GM12872 (cell line): ENCODE results near the gene CENPB.

Source experiments
- TF ChIP-seq, protein P1 (sequence below): IDR thresholded peaks from 3 replicates; pipeline ENCODE4 v1.5.1; 2011; ENCODE audit warnings: low read depth, mild to moderate bottlenecking, low read length, moderate library complexity; ENCODE audit not compliant: insufficient read depth

The CENPB gene, protein sequence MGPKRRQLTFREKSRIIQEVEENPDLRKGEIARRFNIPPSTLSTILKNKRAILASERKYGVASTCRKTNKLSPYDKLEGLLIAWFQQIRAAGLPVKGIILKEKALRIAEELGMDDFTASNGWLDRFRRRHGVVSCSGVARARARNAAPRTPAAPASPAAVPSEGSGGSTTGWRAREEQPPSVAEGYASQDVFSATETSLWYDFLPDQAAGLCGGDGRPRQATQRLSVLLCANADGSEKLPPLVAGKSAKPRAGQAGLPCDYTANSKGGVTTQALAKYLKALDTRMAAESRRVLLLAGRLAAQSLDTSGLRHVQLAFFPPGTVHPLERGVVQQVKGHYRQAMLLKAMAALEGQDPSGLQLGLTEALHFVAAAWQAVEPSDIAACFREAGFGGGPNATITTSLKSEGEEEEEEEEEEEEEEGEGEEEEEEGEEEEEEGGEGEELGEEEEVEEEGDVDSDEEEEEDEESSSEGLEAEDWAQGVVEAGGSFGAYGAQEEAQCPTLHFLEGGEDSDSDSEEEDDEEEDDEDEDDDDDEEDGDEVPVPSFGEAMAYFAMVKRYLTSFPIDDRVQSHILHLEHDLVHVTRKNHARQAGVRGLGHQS

DNA sequence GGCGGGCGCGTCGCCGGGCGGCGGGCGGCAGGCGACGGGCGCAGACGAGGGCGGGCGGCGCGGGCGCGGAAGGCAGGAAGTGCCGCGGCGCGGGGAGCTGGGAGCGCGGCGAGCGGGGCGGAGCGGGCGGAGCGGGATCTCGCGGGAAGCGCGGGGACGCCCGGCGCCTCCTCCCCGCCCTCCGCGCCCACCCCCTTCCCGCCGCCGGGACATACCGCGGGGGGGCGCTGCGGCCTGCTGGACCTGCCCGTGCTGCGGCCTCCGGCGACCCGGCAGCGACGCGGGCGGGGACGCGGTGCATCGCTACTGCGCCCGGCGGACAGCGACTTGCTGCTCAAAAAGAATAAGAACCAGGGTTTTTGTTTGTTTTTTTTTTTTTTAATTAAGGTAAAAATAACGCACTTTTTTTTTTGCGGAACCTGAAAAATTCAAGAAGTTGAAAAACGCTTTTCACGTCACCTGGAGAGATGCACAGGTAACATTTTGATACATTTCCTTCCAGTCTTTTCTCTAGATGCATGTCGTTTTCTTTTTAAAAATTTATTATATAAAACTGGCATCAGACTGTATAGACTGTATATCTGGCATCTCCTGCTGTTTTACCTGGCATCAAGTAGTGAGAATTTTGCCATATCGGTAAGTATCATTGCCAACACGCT lies at the start of gene CENPB:
CENPB (minus strand) TSS at position 76 of the 659 bp plus-strand sequence. CDS start 257 bp downstream, outside the sequence.
- TF ChIP-seq, protein P1, sequence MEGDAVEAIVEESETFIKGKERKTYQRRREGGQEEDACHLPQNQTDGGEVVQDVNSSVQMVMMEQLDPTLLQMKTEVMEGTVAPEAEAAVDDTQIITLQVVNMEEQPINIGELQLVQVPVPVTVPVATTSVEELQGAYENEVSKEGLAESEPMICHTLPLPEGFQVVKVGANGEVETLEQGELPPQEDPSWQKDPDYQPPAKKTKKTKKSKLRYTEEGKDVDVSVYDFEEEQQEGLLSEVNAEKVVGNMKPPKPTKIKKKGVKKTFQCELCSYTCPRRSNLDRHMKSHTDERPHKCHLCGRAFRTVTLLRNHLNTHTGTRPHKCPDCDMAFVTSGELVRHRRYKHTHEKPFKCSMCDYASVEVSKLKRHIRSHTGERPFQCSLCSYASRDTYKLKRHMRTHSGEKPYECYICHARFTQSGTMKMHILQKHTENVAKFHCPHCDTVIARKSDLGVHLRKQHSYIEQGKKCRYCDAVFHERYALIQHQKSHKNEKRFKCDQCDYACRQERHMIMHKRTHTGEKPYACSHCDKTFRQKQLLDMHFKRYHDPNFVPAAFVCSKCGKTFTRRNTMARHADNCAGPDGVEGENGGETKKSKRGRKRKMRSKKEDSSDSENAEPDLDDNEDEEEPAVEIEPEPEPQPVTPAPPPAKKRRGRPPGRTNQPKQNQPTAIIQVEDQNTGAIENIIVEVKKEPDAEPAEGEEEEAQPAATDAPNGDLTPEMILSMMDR = peak; percentile 74

DNA sequence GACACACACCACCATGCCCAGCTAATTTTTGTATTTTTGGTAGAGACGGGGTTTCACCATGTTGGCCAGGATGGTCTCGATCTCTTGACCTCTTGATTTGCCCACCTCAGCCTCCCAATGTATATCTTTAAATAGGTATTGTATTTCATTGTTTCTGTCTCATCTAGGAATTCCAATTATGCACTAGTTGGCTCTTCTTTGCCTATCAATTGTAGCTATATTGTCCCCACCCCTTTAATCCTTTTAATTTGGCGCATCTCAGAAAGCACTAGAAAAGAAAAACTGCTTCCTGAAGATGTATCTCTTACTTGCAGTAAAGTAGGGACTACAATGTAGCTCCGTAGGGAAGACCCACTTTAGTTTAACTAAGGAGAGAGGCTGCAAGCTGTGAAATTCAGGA lies 49.6 kb upstream of the CENPB start:
- TF ChIP-seq, protein P1 = no peak

DNA sequence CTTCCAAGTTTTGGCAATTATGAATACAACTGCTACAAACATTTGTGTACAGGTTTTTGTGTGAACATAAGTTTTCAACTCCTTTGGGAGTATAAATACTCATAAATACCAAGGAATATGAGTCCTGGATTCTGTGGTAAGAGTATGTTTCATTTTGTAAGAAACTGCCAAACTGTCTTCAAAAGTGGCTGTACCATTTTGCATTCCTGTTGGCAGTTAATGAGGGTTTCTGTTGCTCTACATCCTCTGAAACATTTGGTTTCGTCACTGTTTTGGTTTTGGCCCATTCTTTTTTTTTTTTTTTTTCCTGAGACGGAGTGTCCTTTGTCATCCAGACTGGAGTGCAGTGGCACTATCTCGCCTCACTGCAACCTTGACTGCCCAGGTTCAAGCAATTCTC lies 42.3 kb upstream of the CENPB start:
- TF ChIP-seq, protein P1 = no peak

DNA sequence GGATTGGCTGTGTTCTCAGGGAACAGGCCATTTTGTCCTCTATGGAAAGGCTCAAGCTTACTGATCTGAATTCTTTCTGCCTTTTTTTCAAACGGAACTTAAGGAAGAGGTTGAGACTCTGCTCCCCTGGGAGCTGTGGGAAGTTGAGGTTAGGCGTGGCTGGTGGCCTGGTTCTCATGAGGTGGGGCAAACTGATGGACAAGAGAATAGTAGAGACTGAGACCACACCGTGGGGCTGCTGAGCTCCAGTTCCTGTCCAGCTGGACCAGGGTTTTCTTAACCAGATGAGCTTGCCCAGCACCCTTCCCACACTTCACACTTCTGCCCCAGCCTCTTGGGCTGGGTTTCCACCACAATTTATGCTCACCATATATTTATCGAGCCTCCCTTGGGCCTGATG lies 39.9 kb upstream of the CENPB start:
- TF ChIP-seq, protein P1 = no peak

DNA sequence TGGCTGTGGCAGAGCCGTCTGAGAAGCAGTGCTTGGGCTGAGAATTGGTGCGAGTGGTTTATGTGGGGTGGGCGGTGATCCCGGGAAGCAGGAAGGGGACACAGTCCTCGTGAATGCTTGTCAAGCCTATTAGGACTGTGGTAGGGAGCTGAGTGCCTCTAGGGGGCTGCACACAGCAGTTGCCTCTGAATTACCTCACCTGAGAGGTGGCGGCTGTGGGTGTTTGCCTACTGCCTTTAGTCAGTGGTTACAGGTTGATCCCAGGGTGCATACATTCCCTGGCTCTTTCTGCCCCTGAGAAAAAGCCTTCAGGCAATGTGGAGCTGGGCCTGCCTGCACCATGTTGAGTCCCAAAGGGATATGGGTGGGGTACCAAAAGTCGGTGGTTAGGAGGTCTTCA lies 39.0 kb upstream of the CENPB start:
- TF ChIP-seq, protein P1 = no peak

DNA sequence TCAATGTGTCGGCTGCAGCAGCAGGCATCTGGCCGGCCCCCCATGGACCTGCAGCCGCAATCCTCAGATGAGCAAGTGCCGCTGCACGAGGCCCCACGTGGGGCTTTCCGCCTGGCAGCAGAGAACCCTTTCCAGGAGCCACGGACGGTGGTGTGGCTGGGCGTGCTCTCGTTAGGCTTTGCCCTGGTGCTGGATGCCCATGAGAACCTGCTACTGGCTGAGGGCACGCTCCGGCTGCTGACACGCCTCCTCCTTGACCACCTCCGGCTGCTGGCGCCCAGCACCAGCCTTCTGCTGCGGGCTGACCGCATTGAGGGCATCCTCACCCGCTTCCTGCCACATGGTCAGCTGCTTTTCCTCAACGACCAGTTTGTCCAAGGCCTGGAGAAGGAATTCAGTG lies 37.3 kb upstream of the CENPB start:
- TF ChIP-seq, protein P1 = no peak

DNA sequence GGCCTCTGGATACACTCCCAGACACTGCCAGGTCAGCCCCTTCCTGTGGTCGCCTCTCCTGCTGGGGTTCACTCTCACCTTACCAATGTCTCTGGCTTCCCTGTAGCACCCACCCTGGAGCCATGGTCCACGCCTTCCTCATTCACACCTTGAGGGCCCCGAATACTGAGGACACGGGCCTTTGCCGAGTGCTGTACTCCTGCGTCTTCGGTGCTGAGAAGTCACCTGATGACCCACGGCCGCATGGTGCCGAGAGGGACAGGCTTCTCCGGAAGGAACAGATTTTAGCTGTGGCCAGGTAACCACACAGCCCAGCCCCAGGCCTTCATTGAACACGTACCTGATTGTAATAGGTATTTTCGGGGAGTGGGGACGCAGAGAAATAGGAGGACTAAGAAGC lies 35.5 kb upstream of the CENPB start:
- TF ChIP-seq, protein P1 = no peak
